Measurements from ENCODE around the gene LCNL1.

The LCNL1 gene

DNA sequence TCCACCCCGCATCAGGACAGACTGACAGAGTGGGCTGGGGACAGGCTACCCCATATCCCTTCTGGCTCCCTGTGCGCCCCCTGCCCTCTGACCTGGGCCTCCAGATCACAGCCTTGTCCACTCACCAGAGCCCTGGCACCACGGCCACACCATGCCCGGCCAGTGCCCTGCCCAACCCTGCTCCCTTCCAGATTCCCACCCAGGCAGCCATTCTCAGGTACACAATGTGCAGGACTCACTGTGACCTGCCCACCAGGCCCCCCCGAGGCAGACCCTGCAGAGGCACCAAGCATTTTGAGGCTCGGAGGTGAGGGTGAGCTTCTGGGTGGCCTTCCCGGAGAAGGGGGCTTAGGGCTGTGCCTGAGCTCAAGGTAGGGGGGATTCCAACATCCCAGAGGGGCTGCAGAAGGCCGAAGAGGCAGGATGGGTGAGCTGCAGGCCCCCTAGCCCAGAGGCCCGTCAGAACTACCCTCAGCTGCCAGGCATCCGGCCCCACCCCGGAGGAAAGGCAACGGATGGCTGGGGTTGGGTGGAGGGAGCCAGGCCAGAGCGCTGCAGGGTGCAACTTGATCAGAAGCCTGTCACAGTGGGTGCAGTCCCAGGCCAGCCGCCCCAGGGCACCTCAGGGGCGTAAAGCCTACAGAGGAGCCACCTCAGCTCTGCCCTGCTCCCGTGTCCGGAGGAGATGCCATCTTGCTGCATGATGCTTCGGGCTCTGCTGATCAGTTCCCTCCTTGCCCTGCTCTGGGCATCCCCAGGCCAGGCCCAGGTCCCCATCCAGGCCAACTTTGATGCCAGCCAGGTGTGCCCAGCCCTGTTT, at the start of gene LCNL1:
TSS of gene LCNL1 (plus strand) at position 762 of the 820 bp plus-strand sequence. CDS start 594 bp downstream, outside the sequence.
- ChIA-PET CTCF (interaction anchor here (0.9 kb wide), 1 partner anchor 64 kb away, joined by 3 read pairs; no protein-coding TSS in a partner anchor), POLR2A (no interaction called here)
- H3K4me3 ChIP-seq (ENCODE audit: low read depth, low read length) = no peak within 1 kb of the TSS
- no peak for DNase-seq (ENCODE audit: low read depth, low spot score)
- TF ChIP-seq, protein P1, sequence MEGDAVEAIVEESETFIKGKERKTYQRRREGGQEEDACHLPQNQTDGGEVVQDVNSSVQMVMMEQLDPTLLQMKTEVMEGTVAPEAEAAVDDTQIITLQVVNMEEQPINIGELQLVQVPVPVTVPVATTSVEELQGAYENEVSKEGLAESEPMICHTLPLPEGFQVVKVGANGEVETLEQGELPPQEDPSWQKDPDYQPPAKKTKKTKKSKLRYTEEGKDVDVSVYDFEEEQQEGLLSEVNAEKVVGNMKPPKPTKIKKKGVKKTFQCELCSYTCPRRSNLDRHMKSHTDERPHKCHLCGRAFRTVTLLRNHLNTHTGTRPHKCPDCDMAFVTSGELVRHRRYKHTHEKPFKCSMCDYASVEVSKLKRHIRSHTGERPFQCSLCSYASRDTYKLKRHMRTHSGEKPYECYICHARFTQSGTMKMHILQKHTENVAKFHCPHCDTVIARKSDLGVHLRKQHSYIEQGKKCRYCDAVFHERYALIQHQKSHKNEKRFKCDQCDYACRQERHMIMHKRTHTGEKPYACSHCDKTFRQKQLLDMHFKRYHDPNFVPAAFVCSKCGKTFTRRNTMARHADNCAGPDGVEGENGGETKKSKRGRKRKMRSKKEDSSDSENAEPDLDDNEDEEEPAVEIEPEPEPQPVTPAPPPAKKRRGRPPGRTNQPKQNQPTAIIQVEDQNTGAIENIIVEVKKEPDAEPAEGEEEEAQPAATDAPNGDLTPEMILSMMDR (IDR thresholded peaks at IDR 0.05; ENCODE audit: insufficient read depth, low read length, missing control alignments) = no peak

- ChIA-PET CTCF (interaction anchor here (1.4 kb wide), 1 partner anchor 11 kb away, joined by 5 read pairs; the partner anchor contains the start of gene C8G), POLR2A (no interaction called here)
- H3K4me3 ChIP-seq (ENCODE audit: low read depth, low read length) = no peak overlapping the region
- TF ChIP-seq, protein P1 (IDR thresholded peaks at IDR 0.05; ENCODE audit: insufficient read depth, low read length, missing control alignments) = no peak
- DNase-seq (ENCODE audit: low read depth, low spot score) = no peak
Observed at GRCh38 chr9:136934277-136934676, 48.5 kb upstream of the LCNL1 start.

GRCh38 chr9:136935651-136936050, 47.1 kb upstream of the LCNL1 start:
- TF ChIP-seq, protein P1 (IDR thresholded peaks at IDR 0.05; ENCODE audit: insufficient read depth, low read length, missing control alignments) = no peak
- DNase-seq (ENCODE audit: low read depth, low spot score) = no peak
- POLR2A ChIA-PET = no interaction called here
- no peak overlapping the region for H3K4me3 ChIP-seq (ENCODE audit: low read depth, low read length)
- CTCF ChIA-PET = interaction anchor here (0.7 to 1.7 kb wide), 3 partner anchors 9 to 493 kb away, joined by 3 to 6 read pairs (median 6); partner anchors contain the start of gene C8G

GRCh38 chr9:136936645-136937170, 46.1 kb upstream of the LCNL1 start:
- ChIA-PET CTCF (interaction anchor here (1.3 to 3.1 kb wide), 4 partner anchors 8 to 16 kb away, joined by 4 to 13 read pairs (median 6); partner anchors contain the start of gene C8G), POLR2A (interaction anchor here (0.9 kb wide), 1 partner anchor 11 kb away, joined by 6 read pairs; no protein-coding TSS in a partner anchor)
- DNase-seq (ENCODE audit: low read depth, low spot score) = no peak
- TF ChIP-seq, protein P1 (IDR thresholded peaks at IDR 0.05; ENCODE audit: insufficient read depth, low read length, missing control alignments) = no peak
- H3K4me3 ChIP-seq (ENCODE audit: low read depth, low read length) = no peak overlapping the region

GRCh38 chr9:136937186-136938001, 45.4 kb upstream of the LCNL1 start:
- ChIA-PET POLR2A (interaction anchor here (0.5 to 0.6 kb wide), 2 partner anchors 97 to 305 kb away, joined by 3 to 4 read pairs; no protein-coding TSS in a partner anchor), CTCF (interaction anchor here (1.3 to 3.1 kb wide), 3 partner anchors 10 to 92 kb away, joined by 4 to 13 read pairs (median 6); no protein-coding TSS in a partner anchor)
- DNase-seq (ENCODE audit: low read depth, low spot score) = no peak
- TF ChIP-seq, protein P1 (IDR thresholded peaks at IDR 0.05; ENCODE audit: insufficient read depth, low read length, missing control alignments) = no peak
- H3K4me3 ChIP-seq (ENCODE audit: low read depth, low read length) = no peak overlapping the region
